ENCODE results near the gene ZNF408.

Gene ZNF408

DNA sequence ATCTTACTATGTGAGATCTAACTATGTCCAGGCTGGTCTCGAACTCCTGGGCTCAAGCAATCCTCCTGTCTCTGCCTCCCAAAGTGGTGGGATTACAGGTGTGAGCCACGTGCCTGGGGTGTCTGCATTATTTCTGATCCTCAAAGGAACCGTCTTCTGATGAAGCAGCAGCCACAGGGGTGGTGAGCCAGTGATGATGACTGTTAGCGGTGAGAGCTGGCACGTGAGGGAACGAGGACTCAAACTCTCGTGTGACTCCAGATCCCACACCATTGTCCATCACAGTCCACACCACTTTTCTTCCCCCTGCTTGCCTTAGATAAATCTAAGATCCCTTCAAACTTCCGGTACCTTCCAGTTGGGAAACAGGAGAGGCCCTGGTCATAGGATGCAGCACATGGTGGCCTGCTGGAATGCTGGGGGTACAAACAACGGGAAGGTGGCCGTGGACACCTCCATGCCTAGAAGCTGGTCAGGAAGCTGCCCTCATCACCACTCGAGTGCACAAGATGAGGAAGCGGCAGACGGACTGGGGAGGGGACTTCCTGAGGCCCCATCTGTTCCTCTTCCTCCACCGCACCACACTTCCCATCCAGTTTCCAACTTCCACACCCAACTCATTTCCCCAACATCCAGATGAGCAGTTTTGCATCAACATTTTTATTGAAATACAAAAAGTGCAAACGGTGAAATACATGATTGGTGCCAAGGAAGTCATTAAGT lies 24.2 kb upstream of the ZNF408 start:
- DNase-seq (ENCODE audit: low spot score), result no peak

- no peak for DNase-seq (ENCODE audit: low spot score)
Measured at GRCh38 chr11:46677169-46677568, 23.7 kb upstream of the ZNF408 start.

DNA sequence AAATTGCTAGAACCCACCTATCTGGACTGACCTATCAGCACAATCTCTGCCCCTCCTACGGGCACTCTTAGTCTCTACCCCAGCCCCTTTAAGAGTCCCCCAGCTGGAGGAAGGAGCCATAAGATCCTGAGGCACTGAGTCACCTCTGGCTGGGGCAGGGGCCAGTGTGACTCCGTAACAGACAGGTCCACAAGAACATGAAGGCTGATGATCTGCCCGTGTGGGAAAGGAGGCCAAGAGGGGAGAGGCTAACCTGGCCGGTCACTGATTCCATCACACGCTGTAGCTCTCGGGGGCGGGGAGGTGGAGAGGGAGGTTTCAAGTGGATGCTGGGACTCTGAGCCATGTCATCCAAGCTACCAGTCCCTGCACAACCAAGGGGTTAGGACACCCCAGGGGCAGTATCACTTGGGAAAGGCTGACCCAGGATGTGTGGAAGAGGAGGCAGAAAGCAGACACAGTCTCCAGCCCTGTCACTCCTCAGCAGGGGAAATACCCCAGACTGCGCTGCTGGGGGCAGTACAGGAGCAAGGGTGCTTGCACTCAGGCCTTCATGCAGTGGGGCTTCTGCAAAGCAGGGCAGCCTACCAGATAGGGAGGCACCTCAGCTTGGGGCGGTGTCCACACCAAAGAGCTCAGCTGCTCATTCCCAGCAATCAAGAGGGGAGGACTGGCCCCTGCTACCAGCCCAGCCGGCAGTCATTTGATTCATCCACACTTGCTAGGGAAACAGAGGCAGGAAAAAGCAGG lies 22.7 kb upstream of the ZNF408 start:
- DNase-seq (ENCODE audit: low spot score), result no peak

- DNase-seq (ENCODE audit: low spot score), result no peak
Measured at GRCh38 chr11:46678741-46679130, 22.1 kb upstream of the ZNF408 start.

DNA sequence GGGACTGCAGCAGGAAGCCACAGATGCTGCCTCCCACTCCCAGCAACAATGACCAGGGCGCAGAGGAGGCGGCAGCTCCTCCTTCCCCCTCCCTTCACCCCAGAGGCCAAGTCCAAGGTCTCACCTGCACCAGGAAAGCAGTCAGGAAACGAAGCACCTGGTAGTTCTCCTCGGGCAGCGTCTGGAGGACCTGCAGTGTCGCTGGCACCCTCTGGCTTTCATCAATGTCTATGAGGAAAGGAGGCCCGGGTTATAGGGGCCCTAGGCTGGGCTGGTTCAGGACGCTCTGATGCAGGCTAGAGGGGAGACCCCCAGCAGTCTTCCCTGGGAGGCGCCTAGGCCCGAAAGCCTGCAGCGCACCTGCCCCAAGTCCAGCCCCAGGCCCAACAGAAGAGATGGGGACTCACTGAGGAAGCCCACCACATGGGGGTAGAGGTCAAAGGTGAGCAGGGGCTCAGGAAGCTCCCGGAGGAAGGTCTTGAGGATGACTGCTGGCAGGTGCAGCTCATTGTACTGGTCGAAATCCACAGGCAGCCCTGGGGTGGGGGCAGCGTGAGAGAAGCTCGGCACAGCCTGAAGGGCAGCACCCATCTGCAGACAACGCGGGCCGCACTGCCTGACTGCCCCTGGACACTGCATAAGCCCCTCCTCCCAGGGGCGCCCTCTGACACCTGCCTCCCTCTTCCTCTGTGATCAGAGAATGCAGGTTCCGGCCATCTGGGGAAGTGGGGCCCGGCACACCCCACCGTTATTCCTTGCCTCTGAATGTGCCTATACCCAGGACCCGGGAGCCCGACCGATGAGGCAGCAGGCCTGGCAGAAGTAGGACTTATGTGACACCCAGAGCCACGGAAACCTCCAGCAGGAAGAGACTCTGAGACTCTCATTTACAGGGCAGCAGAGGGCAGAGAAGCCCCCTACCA lies 21.3 kb upstream of the ZNF408 start:
- DNase-seq (ENCODE audit: low spot score), result no peak

DNA sequence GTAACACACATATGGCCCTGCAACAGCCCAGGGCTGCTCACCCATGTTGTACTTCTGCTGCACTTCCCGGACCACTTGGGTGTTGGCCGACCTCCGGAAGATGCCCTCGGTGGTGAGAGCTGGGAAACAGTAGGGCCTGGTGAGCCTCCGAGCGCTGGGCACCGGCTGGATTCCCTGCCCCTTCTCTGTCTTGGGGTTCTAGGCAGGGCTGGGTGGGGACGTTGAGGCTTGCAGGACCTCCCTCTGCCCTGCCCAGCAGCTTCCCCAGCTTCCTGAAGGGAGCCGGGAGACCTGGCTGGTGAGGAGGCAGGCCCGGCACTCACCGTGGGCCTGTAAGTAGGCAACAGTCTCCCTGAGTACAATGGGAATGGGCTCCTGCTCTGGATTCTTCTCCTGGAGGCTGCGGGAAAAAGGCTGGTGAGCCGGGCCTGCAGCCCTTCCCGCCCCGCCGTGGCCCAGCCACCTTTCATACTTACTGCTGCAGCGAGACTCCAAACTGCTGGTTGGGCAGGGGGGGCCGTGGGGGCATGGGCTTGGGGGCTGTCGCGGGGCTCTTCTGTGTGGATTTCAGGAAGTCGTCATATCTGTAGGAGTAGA lies 20.6 kb upstream of the ZNF408 start:
- DNase-seq (ENCODE audit: low spot score), result no peak

DNA sequence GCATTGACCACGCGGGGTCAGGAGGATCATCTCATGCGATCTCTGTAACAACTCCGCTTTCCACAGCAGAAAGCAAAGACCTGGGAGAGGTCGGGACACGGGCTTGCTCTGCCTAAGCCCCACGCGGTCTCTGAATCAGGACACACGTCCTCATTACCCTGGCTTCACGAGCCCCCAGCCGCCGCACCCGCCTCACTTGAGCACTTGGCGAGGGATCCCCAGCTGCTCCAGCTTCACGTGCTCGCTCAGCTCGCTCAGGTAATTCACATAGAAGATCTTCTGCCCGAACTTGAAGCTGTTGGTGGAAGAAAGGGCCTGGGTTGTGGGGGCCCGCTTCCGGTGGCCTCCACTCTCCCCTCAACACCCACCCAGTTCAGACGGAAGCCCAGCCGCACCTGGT lies 20.0 kb upstream of the ZNF408 start:
- no peak for DNase-seq (ENCODE audit: low spot score)

DNA sequence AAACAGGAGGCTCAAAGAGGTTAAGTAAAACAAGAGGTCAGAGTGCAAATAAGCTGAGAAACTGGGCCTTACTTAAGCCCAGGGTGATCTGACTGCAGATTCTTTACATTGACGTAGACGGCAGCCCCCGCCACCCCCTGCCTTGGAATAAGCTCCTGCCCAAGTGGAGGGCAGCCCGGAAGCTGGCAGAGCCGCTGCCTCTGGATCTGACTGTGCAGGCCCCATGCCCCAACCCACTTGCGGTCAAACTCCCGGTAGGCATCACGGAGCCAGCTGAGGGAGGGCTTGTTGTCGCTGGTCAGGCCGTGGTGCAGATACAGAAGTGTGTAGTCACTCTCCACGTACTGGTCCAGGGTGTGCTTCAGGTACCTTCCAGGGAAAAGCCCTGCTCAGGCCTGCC lies 19.0 kb upstream of the ZNF408 start:
- no peak for DNase-seq (ENCODE audit: low spot score)

DNA sequence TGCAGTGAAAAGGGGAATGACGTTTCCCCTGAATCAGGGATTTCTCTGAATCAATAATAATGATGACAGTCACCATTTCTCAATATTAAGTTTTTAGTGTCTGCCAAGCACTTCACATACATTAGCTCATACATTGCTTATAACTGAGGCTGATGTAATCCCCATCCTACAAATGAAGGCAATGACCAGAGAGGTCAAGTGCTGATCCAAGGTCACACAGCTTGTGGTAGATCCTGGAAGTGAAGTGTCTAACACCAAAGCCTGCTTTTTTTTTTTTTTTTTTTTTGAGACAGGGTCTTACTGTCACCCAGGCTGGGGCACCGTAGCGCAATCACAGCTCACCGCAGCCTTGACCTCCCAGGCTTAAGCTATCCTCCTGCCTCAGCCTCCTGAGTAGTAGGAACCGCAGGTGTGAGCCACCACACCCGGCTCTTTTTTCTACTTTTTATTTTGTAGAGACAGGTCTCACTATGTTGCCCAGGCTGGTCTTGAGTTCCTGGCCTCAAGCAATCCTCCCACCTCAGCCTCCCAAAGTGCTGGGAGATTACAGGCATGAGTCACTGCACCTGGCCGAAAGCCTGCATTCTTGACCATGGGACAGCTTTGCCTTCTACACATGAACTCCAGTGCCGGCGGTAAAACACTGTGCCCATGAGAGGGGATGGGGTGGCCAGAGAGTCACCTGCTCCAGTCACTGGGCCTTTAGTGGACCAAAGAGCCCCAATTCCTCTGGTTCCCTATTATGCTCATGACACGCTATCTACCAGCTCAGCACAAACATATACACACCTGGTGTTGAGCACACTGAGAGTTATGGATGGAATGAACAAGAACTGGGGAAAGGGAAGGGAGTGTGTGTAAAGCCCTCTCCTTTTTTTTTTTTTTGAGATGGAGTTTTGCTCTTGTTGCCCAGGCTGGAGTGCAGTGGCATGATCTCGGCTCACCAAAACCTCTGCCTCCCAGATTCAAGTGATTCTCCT lies 17.8 kb upstream of the ZNF408 start:
- DNase-seq (ENCODE audit: low spot score), result no peak

DNA sequence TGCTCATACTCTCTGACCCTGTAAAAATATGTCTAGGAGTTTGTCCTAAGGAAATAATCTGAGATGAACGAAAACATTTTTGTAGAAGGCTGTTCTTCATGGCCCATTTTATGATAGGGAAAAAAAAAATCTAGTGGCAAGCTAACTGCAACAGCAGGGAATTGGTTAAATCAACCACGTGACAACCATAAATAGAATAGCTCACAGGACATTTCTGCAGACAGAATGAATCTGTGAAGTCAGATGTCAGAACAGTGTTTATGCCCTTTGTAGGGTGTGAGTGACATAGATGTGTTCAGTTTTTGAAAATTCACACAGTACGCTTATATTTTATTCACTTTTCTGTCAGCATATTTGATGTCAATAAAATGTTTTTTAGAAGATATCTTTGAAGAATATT lies 16.5 kb upstream of the ZNF408 start:
- peak; percentile 79 for DNase-seq (ENCODE audit: low spot score)

DNA sequence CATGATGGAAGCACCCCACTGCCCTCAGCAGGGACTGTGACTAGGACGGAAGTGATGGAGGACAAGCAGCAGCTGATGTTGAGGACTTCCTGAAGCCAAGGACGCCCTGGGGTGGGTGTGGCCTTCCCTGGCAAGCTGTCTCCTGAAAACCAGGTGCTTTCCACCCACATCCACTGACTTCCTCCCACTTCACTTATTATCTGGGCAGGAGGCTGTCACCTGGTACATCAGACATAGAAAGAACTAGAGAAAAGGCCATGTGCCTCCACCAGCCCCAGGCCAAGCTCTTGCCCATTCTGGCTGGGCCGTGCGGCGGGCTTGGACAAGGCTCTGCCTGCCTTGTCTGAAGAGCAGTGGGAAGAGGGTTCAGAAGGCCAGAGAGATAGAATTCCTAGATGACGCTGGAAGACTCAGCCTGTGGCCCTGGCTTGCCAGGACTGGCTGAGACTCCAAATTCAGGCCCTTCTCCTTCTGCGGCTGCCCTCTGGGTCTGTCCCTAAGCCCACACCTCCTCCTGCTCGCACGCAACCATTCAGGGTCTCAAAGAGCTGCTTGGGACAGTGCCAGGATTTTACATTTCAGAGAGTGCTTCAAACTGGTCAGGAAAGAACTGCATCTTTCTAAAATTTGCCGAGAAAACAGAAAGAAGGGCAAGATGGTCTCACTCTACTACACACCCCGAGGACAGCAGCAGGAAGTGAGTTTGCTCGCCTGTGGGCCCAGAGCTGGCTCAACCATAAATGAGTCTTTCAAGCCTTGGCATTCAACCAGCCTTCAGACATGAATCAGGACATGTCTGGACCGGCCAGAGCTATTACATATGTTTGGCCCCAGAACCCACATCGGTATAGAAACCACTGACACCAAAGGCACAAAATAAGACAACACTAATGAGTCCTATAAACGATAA lies 13.7 kb upstream of the ZNF408 start:
- DNase-seq (ENCODE audit: low spot score), result peak; percentile 73

DNA sequence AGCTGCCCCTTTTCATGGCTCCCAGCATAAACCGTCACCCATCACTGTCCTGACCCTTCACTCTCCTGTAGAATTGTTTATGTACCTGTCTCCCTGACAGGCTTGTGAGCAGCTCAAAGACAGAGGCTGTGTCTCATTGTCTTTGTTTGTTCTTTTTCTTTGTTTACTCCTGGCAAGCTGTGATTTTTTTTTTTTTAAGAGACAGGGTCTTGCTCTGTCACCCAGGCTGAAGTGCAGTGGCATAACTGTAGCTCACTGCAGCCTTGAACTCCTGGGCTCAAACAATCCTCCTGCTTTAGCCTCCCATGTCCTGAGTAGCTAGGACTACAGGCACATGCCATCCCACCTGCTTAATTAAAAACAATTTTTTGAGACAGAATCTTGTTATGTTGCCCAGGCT lies 10.1 kb upstream of the ZNF408 start:
- DNase-seq (ENCODE audit: low spot score), result no peak

- DNase-seq (ENCODE audit: low spot score), result no peak
Measured at GRCh38 chr11:46692450-46692849, 8.4 kb upstream of the ZNF408 start.

- DNase-seq (ENCODE audit: low spot score), result no peak
Measured at GRCh38 chr11:46693597-46694012, 7.2 kb upstream of the ZNF408 start.

GRCh38 chr11:46694072-46694471 lies 6.8 kb upstream of the ZNF408 start:
- DNase-seq (ENCODE audit: low spot score), result no peak

GRCh38 chr11:46694607-46695006 lies 6.2 kb upstream of the ZNF408 start:
- DNase-seq (ENCODE audit: low spot score), result no peak

GRCh38 chr11:46695345-46696211 lies 5.3 kb upstream of the ZNF408 start:
- no peak for DNase-seq (ENCODE audit: low spot score)

- DNase-seq (ENCODE audit: low spot score), result peak; percentile 98
Measured at GRCh38 chr11:46696212-46696558, 4.6 kb upstream of the ZNF408 start.

DNA sequence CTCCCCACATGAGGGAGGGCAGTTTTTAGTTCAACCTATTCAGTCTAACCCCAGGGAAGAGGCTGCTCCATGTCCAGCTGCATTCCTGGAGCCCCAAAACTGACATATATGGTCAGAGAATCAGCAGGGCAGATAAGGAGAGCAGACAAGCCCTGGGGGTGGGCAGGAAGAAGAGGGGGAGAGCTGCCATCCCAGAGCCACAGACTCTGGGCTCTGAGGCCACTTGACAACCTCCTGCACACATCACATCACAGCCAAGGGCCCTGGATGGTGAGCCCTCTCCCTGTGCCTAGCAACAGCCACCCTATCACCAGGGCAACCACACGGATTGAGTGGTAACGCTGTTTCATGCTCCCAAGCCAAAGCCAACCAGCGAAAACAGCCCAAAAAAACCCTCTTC lies 3.5 kb upstream of the ZNF408 start:
- peak; percentile 63 for DNase-seq (ENCODE audit: low spot score)

Measured in pons (tissue), 1 donor.